ENCODE results near the gene ACTG2.
A peak's percentile ranks its signal among the peaks of the same experiment; 100 is the strongest.

Gene ACTG2

DNA sequence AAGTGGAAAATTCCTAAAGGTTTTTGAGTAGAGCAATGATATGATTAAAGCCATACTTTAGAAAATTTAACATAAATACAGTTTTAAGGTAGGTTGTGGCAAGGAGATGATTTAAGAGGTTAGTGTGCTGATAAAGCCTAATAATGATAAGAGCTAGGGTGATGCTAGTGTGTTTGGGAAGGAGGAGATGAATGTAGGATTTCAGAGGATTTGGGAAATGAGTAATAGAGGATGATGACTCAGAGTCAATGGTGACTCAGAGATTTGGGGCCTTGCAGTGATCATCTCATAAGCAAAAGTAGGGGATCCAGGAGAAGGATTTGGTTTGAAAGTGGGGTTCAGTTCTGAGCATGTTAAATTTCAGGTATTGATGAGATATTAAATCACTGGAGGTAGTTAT lies 40.8 kb upstream of the ACTG2 start:
- H3K4ac ChIP-seq (ENCODE audit: low read depth in 1 of 2, low read length in 2 of 2): no peak overlapping the region
- no peaks in the 10 kb centered on the region for H3K27me3 ChIP-seq (ENCODE audit: control insufficient read depth in 1 of 2, insufficient read depth in 1 of 2, low read length in 2 of 2)
- H3K4me2 ChIP-seq (ENCODE audit: low read length, poor library complexity, severe bottlenecking): no peak overlapping the region
- no peak overlapping the region for H3K9ac ChIP-seq (ENCODE audit: low read length)
- no peaks in the 10 kb centered on the region for H3K9me3 ChIP-seq (ENCODE audit: control insufficient read depth, low read length)
- H3K23ac ChIP-seq (ENCODE audit: low read length in 2 of 2): no peak overlapping the region
- no peak overlapping the region for H3K27ac ChIP-seq (ENCODE audit: low read length, poor library complexity, severe bottlenecking)
- H2BK120ac ChIP-seq (ENCODE audit: low read depth, low read length): no peak overlapping the region
- no peak overlapping the region for H2AFZ ChIP-seq (ENCODE audit: low read depth, low read length)
- no peak overlapping the region for H2BK15ac ChIP-seq (ENCODE audit: low read depth, poor library complexity, severe bottlenecking)
- no peak overlapping the region for H3K4me3 ChIP-seq (ENCODE audit: insufficient read depth in 1 of 2, low read depth in 1 of 2, low read length in 2 of 2)
- no peak overlapping the region for H4K8ac ChIP-seq (ENCODE audit: low read length)
- DNase-seq: peak; percentile 70
- peaks cover 32 to 59% of the 10 kb centered on the region in 2 experiments for H3K36me3 ChIP-seq (ENCODE audit: control insufficient read depth in 1 of 2, insufficient read depth in 2 of 2, low read depth in 1 of 2, low read length in 2 of 2)
- H3K18ac ChIP-seq (ENCODE audit: low read depth in 1 of 2, low read length in 2 of 2): no peak overlapping the region
- H4K91ac ChIP-seq (ENCODE audit: low read length): no peak overlapping the region
- H3K4me1 ChIP-seq (ENCODE audit: control insufficient read depth, insufficient read depth, low read depth, low read length): peaks cover 3% of the 10 kb centered on the region
- peaks cover 4% of the 10 kb centered on the region for H3K79me1 ChIP-seq (replicated peaks; ENCODE audit: low read length, poor library complexity, severe bottlenecking)
- no peak overlapping the region for H2BK5ac ChIP-seq (ENCODE audit: low read depth, low read length, poor library complexity, severe bottlenecking)
- H3K14ac ChIP-seq (ENCODE audit: low read length in 2 of 2): no peak overlapping the region
- no peak overlapping the region for H2BK12ac ChIP-seq (ENCODE audit: low read length in 2 of 2)
- no peak overlapping the region for H2AK5ac ChIP-seq (ENCODE audit: low read length, severe bottlenecking)

DNA sequence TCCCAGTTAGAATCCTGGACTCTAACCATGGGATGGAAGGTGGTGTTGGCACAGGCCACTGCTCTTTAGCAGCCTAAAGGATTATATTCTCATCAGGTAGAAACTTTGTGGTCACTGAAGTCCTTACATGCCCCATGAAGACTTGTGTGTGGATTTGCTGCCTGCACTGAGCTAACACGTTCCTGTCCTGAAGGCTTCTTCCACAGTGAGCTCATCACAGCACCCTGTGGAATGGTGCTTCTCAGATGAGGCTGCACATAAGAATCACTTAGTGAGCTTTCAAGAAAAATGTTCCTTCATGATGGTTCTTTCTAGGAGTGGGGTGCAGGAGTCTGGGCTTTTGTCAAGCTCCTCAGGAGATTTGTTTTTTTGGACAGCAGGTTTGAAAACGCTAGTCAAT lies 37.3 kb upstream of the ACTG2 start:
- no peaks in the 10 kb centered on the region for H3K9me3 ChIP-seq (ENCODE audit: control insufficient read depth, low read length)
- no peak overlapping the region for H3K14ac ChIP-seq (ENCODE audit: low read length in 2 of 2)
- no peak overlapping the region for H2BK5ac ChIP-seq (ENCODE audit: low read depth, low read length, poor library complexity, severe bottlenecking)
- no peak overlapping the region for H3K18ac ChIP-seq (ENCODE audit: low read depth in 1 of 2, low read length in 2 of 2)
- peaks cover 2% of the 10 kb centered on the region for H3K4me1 ChIP-seq (ENCODE audit: control insufficient read depth, insufficient read depth, low read depth, low read length)
- H2AK5ac ChIP-seq (ENCODE audit: low read length, severe bottlenecking): no peak overlapping the region
- no peak overlapping the region for H4K91ac ChIP-seq (ENCODE audit: low read length)
- no peak overlapping the region for H2BK12ac ChIP-seq (ENCODE audit: low read length in 2 of 2)
- H4K8ac ChIP-seq (ENCODE audit: low read length): no peak overlapping the region
- peaks cover 28 to 42% of the 10 kb centered on the region in 2 experiments for H3K36me3 ChIP-seq (ENCODE audit: control insufficient read depth in 1 of 2, insufficient read depth in 2 of 2, low read depth in 1 of 2, low read length in 2 of 2)
- no peak overlapping the region for H3K27ac ChIP-seq (ENCODE audit: low read length, poor library complexity, severe bottlenecking)
- WGBS: 88% methylated on average over 1 of the region's 2 CpGs
- H2BK15ac ChIP-seq (ENCODE audit: low read depth, poor library complexity, severe bottlenecking): no peak overlapping the region
- no peak overlapping the region for H2AFZ ChIP-seq (ENCODE audit: low read depth, low read length)
- no peak overlapping the region for H3K4me2 ChIP-seq (ENCODE audit: low read length, poor library complexity, severe bottlenecking)
- no peak overlapping the region for H3K4ac ChIP-seq (ENCODE audit: low read depth in 1 of 2, low read length in 2 of 2)
- no peaks in the 10 kb centered on the region for H3K27me3 ChIP-seq (ENCODE audit: control insufficient read depth in 1 of 2, insufficient read depth in 1 of 2, low read length in 2 of 2)
- no peak overlapping the region for H3K4me3 ChIP-seq (ENCODE audit: insufficient read depth in 1 of 2, low read depth in 1 of 2, low read length in 2 of 2)
- peaks cover 4% of the 10 kb centered on the region for H3K79me1 ChIP-seq (replicated peaks; ENCODE audit: low read length, poor library complexity, severe bottlenecking)
- no peak overlapping the region for H3K23ac ChIP-seq (ENCODE audit: low read length in 2 of 2)
- DNase-seq: no peak
- H3K9ac ChIP-seq (ENCODE audit: low read length): no peak overlapping the region
- no peak overlapping the region for H2BK120ac ChIP-seq (ENCODE audit: low read depth, low read length)

DNA sequence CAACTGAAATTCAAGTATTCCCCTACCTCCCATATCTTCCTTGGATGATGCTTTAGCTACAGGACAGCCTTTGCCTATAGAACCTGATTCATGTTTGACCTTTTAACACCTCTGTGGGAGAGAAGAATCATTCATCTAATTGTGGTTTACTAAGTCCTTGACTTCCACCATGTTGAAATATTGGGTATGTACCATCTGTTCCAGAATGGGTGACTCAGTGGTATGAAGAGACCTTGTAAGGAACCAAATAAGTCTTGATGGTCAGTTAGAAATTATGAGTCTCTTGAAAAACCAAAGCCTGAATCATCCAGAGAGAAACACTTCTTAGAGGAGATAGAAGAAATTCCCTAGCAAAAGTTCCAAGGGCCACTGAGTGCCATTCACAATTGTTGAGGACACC lies 36.6 kb upstream of the ACTG2 start:
- no peaks in the 10 kb centered on the region for H3K27me3 ChIP-seq (ENCODE audit: control insufficient read depth in 1 of 2, insufficient read depth in 1 of 2, low read length in 2 of 2)
- H3K27ac ChIP-seq (ENCODE audit: low read length, poor library complexity, severe bottlenecking): peak overlapping the region; percentile 31
- H3K36me3 ChIP-seq (ENCODE audit: control insufficient read depth in 1 of 2, insufficient read depth in 2 of 2, low read depth in 1 of 2, low read length in 2 of 2): peaks cover 27 to 43% of the 10 kb centered on the region in 2 experiments
- H3K4me3 ChIP-seq (ENCODE audit: insufficient read depth in 1 of 2, low read depth in 1 of 2, low read length in 2 of 2): no peak overlapping the region
- H2BK120ac ChIP-seq (ENCODE audit: low read depth, low read length): no peak overlapping the region
- no peaks in the 10 kb centered on the region for H3K9me3 ChIP-seq (ENCODE audit: control insufficient read depth, low read length)
- H3K18ac ChIP-seq (ENCODE audit: low read depth in 1 of 2, low read length in 2 of 2): no peak overlapping the region
- no peak overlapping the region for H2BK5ac ChIP-seq (ENCODE audit: low read depth, low read length, poor library complexity, severe bottlenecking)
- H3K23ac ChIP-seq (ENCODE audit: low read length in 2 of 2): no peak overlapping the region
- no peak overlapping the region for H4K8ac ChIP-seq (ENCODE audit: low read length)
- H2BK12ac ChIP-seq (ENCODE audit: low read length in 2 of 2): no peak overlapping the region
- no peak overlapping the region for H3K4ac ChIP-seq (ENCODE audit: low read depth in 1 of 2, low read length in 2 of 2)
- H2AFZ ChIP-seq (ENCODE audit: low read depth, low read length): no peak overlapping the region
- no peak overlapping the region for H4K91ac ChIP-seq (ENCODE audit: low read length)
- H3K4me2 ChIP-seq (ENCODE audit: low read length, poor library complexity, severe bottlenecking): no peak overlapping the region
- H3K4me1 ChIP-seq (ENCODE audit: control insufficient read depth, insufficient read depth, low read depth, low read length): peaks cover 2% of the 10 kb centered on the region
- peak; percentile 90 for DNase-seq
- no peak overlapping the region for H3K9ac ChIP-seq (ENCODE audit: low read length)
- H3K79me1 ChIP-seq (replicated peaks; ENCODE audit: low read length, poor library complexity, severe bottlenecking): peaks cover 4% of the 10 kb centered on the region
- H2BK15ac ChIP-seq (ENCODE audit: low read depth, poor library complexity, severe bottlenecking): no peak overlapping the region
- H2AK5ac ChIP-seq (ENCODE audit: low read length, severe bottlenecking): no peak overlapping the region
- H3K14ac ChIP-seq (ENCODE audit: low read length in 2 of 2): no peak overlapping the region

DNA sequence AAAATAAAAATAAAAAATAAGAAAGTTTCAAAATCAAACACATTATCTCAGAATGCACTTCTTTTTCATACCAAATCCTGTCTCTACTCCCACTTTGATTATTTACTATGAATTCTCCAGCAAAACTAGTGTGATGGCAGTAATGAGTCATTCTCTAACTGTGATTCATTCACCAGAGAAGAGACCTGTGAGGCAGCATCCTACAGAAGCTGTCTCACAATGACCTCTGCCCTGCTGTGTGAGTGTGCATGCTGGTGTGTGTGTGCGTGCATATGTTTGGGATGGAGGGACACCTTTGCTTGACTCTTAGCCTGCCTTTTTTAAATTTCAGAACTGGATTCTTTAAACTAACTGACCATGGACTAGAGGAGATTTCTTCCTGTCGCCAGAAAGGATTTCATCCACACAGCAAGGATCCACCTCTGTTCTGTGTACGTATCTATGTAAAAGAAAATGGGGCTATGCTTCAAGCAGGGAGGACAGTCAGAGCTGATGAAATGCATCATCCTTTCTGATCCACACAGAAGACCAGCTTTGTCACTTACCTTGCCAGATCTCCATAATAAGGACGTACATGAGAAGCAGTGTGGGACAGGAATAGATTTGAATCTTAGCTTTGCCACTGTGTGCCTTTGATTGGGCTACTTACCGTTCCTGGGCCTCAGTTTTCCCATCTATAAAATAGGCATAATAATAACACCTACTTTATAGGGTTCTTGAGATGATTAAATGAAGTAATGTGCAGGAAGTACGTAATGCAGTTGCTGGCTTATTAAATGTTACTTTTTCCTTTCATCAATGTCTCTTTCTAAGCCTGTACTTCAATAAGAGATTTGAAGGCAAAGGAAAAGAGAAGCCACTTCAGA lies 32.9 kb upstream of the ACTG2 start:
- H3K79me1 ChIP-seq (replicated peaks; ENCODE audit: low read length, poor library complexity, severe bottlenecking): peaks cover 5% of the 10 kb centered on the region
- H3K27ac ChIP-seq (ENCODE audit: low read length, poor library complexity, severe bottlenecking): no peak overlapping the region
- H2BK5ac ChIP-seq (ENCODE audit: low read depth, low read length, poor library complexity, severe bottlenecking): no peak overlapping the region
- H2BK15ac ChIP-seq (ENCODE audit: low read depth, poor library complexity, severe bottlenecking): no peak overlapping the region
- H3K4me2 ChIP-seq (ENCODE audit: low read length, poor library complexity, severe bottlenecking): no peak overlapping the region
- H2BK120ac ChIP-seq (ENCODE audit: low read depth, low read length): no peak overlapping the region
- H2AK5ac ChIP-seq (ENCODE audit: low read length, severe bottlenecking): no peak overlapping the region
- H2BK12ac ChIP-seq (ENCODE audit: low read length in 2 of 2): no peak overlapping the region
- H3K27me3 ChIP-seq (ENCODE audit: control insufficient read depth in 1 of 2, insufficient read depth in 1 of 2, low read length in 2 of 2): peaks cover 0 to 3% of the 10 kb centered on the region in 2 experiments
- no peak overlapping the region for H3K4ac ChIP-seq (ENCODE audit: low read depth in 1 of 2, low read length in 2 of 2)
- H3K4me3 ChIP-seq (ENCODE audit: insufficient read depth in 1 of 2, low read depth in 1 of 2, low read length in 2 of 2): no peak overlapping the region
- 60% methylated on average over 3 of the region's 6 CpGs for WGBS
- no peak overlapping the region for H3K23ac ChIP-seq (ENCODE audit: low read length in 2 of 2)
- H3K4me1 ChIP-seq (ENCODE audit: control insufficient read depth, insufficient read depth, low read depth, low read length): peaks cover 2% of the 10 kb centered on the region
- no peak overlapping the region for H3K14ac ChIP-seq (ENCODE audit: low read length in 2 of 2)
- H2AFZ ChIP-seq (ENCODE audit: low read depth, low read length): no peak overlapping the region
- no peak overlapping the region for H3K9ac ChIP-seq (ENCODE audit: low read length)
- H3K36me3 ChIP-seq (ENCODE audit: control insufficient read depth in 1 of 2, insufficient read depth in 2 of 2, low read depth in 1 of 2, low read length in 2 of 2): peaks cover 31 to 57% of the 10 kb centered on the region in 2 experiments
- no peak overlapping the region for H4K91ac ChIP-seq (ENCODE audit: low read length)
- H3K18ac ChIP-seq (ENCODE audit: low read depth in 1 of 2, low read length in 2 of 2): no peak overlapping the region
- no peak overlapping the region for H4K8ac ChIP-seq (ENCODE audit: low read length)
- no peaks in the 10 kb centered on the region for H3K9me3 ChIP-seq (ENCODE audit: control insufficient read depth, low read length)
- DNase-seq: peak; percentile 89
